ENCODE data around the gene ACOX3. TPM values are rescaled to one million over a fixed set of nuclear protein-coding genes. Genes with fewer than 3 reads are reported as not detected.

The ACOX3 gene
- total and polyA plus RNA-seq, 9 of the 15 experiments (the other 6 are each of a cell fraction or from before 2014, with no cell fraction given) = 0.68 to 7.3 (median 3.7) TPM

- ATAC-seq (no peak), DNase-seq (ENCODE audit: extremely low read depth in 1 of 4, low spot score in 3 of 4) (no peak), FAIRE-seq (no peak)
- Histone ChIP-seq H2AFZ (ENCODE audit: low read depth, low read length) (no peak overlapping the region), H3K9me1 (ENCODE audit: control insufficient read depth, insufficient read depth, low read length) (no peaks in the 10 kb centered on the region), H3K79me2 (ENCODE audit: control insufficient read depth, insufficient read depth, low read length) (no peaks in the 10 kb centered on the region), H4K20me1 (replicated peaks; ENCODE audit: control insufficient read depth, insufficient read depth, low read length) (0 out of 2 replicates have a peak, but pooled peaks cover 4% of the 10 kb centered on the region), H3K4me2 (ENCODE audit: insufficient read depth, low read length) (no peak overlapping the region), H3K36me3 (ENCODE audit: control insufficient read depth, insufficient read depth, low read length) (no peaks in the 10 kb centered on the region), H3K27ac (ENCODE audit: extremely low read depth, low read depth, low read length) (no peak overlapping the region), H3K27me3 (ENCODE audit: control insufficient read depth in 2 of 2, insufficient read depth in 2 of 2, low read length in 2 of 2) (peaks cover 3 to 39% of the 10 kb centered on the region in 2 experiments; a peak in 3 of 5 replicates), H3K9me3 (replicated peaks; ENCODE audit: control insufficient read depth, insufficient read depth, low read depth, low read length) (peaks cover 13% of the 10 kb centered on the region), H3K4me3 (no peak overlapping the region), H3K4me1 (replicated peaks in 1 of 2; ENCODE audit: control insufficient read depth in 2 of 2, insufficient read depth in 2 of 2, low read length in 2 of 2) (peaks cover 0 to 5% of the 10 kb centered on the region in 2 experiments; a peak in 2 of 5 replicates), H3K9ac (ENCODE audit: insufficient read depth in 1 of 2, low read depth in 2 of 2, low read length in 2 of 2) (no peak overlapping the region)
- TF ChIP-seq HLTF (IDR thresholded peaks at IDR 0.05) (no peak), E2F3 (CRISPR knock-in tag; IDR thresholded peaks at IDR 0.05) (no peak), ZNF408 (CRISPR knock-in tag; IDR thresholded peaks at IDR 0.05; ENCODE audit: low read depth) (no peak), SMAD3 (CRISPR knock-in tag; conservative IDR thresholded peaks at IDR 0.05) (no peak), MLX (CRISPR knock-in tag; conservative IDR thresholded peaks at IDR 0.05) (no peak), RAD21 (CRISPR knock-in tag; conservative IDR thresholded peaks at IDR 0.05 in 1 of 2, IDR thresholded peaks at IDR 0.05 in 1 of 2) (no peak), ZBTB7A (IDR thresholded peaks at IDR 0.05; ENCODE audit: borderline replicate concordance, control insufficient read depth, low read depth, low read length) (no peak), MEIS2 (IDR thresholded peaks at IDR 0.05; ENCODE audit: partially characterized antibody) (no peak), RBFOX2 (IDR thresholded peaks at IDR 0.05; ENCODE audit: low read depth, low read length) (no peak)
- ChIA-PET CTCF (ENCODE audit: low intra/inter-chr PET ratio) (no interaction called here), POLR2A (interaction anchor here (0.6 kb wide), 1 partner anchor 254 kb away, joined by 4 read pairs; no protein-coding TSS in a partner anchor)
- 5% methylated on average over 15 of the region's 15 CpGs for WGBS (ENCODE audit: insufficient coverage, low coverage, missing lambda C conversion rate)
- in situ Hi-C loops (cut with MboI) = no loop called here
- no TSS peak for BruUV-seq (replicated peaks)
- intact Hi-C loops (cut with micrococcal nuclease) = no loop called here
Observed at GRCh38 chr4:8330821-8331574, 109.5 kb downstream of the ACOX3 start.

Data from K562 (cell line).